Left lobe of liver (tissue), 2 donors: ENCODE measurements around the gene CLOCK. TPM values are rescaled to one million over a fixed set of nuclear protein-coding genes. Genes with fewer than 3 reads are reported as not detected.

Experiments
- ATAC-seq: fragments of 200-7000 bp; cut with Tn5 transposase; one replicate; pipeline ENCODE4 v1.9.1; 2020; ENCODE audit warnings: mild to moderate bottlenecking, moderate library complexity
- DNase-seq: peaks from one replicate; pipeline ENCODE4 v3.0.0-alpha.2; 2020; ENCODE audit warnings: low spot score
- total RNA-seq: library from RNA; stranded (reverse); gene quantifications from one replicate; pipeline ENCODE4 v1.2.1, GENCODE V29; 2021
- donor health status: DM: no; HTN: no; CAD: no; lungs with moderate emphysema.
- donor health status: DM: no; HTN: yes; CAD: no.

Gene CLOCK
- total RNA-seq, 1 donor from 2014 or later, result 14.4 TPM

DNA sequence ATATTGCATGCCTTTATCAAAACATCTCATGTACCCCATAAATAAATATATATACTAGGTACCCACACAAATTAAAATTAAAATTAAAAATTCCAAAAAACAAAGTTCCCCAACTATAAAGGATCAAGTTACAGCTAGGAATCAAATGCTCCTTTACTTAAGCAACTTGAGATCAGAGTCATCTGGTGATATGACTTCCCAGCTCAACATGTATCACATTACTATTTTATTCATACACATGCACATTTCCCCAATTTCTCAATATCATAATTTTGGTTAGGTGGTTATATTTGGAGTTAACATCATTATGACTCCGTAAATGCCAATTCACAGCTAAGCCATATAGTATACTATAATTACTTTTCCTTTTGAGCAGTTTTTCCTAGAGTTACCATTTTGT, 60.9 kb downstream of the CLOCK start:
- ATAC-seq (no peak), DNase-seq (no peak)

DNA sequence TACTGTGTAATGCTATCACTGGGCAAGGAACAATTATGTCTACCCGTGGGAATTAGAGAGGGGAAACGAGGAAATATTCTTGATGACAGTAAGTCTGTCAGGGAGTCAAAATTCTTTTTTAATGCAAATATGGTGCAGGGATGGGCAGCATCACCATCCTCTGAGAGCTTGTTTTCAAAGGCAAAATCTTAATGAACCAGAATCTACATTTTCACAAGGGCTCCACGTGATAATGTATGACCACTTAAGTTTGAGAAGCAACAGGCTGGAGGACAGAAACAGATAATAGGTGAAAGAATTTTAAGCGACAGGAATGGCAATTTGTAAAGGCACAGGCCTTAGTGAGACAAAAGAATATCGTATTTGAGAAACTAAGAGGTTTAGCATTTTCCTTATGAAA, 63.4 kb downstream of the CLOCK start:
- no peak for DNase-seq
- no peak for ATAC-seq

DNA sequence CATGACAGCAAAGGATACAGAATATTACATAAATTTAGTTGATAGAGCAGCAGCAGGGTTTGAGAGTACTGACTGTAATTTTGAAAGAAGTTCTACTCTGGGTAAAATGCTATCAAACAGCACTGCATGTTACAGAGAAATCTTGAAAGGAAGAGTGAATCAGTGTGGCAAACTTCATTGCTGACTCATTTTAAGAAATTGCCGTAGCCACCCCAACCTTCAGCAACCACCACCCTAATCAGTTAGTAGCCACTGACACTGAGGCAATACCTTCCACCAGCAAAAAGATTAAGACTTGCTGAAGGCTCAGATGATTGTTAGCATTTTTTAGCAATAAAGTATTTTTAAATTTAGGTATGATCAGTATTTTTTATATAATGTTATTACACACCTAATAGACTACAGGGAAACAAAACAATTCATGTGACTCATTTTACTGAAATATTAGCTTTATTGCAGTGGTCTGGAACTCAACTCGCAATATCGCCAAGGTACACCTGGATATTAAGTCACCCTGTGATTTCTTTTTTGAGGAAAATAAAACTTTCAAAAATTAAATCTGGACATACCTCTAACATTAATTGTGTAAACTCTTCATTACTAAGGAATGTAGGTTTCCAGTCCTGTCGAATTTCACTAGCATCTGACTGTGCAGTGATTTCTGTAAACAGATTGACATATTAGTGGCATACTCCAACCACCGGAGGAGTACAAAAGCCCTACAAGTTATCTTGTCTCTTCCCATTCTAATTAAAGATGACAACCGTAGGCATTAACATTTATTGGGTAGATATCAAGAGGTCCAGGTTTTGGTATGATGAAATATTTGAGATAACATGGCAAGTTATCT, 71.1 kb downstream of the CLOCK start:
- no peak for ATAC-seq
- DNase-seq, result no peak

DNA sequence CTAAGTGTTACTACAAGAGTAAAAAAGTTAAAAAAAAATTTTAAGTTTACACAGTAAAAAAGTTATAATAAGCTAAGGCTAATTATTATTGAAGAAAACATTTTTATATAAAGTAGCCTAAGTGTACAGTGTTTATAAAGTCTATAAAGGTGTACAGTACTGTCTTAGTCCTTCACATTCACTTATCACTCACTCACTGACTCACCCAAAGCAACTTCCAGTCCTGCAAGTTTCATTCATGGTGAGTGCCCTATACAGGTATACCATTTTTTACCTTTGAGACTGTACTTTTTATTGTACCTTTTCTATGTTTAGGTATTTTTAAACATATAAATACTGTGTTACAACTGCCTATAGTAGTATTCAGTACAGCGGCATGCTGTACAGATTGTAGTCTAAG, 76.7 kb downstream of the CLOCK start:
- DNase-seq (no peak), ATAC-seq (no peak)

DNA sequence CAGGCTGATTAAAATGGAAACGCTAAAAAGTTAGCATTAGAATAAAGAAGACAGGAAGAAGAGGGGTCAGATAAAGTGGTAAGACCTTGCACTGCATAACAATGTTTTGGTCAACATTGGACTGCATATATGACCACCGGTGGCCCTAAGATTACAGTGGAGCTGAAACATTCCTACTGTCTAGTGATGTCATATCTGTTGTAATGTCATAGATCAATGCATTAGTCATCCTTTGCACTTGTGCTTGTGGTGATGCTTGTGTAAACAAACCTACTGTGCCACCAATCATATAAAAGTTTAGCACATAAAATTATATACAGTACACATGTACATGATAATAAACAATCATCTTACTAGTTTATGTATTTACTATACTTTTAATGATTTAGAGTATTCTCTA, 78.0 kb downstream of the CLOCK start:
- ATAC-seq (no peak), DNase-seq (no peak)

DNA sequence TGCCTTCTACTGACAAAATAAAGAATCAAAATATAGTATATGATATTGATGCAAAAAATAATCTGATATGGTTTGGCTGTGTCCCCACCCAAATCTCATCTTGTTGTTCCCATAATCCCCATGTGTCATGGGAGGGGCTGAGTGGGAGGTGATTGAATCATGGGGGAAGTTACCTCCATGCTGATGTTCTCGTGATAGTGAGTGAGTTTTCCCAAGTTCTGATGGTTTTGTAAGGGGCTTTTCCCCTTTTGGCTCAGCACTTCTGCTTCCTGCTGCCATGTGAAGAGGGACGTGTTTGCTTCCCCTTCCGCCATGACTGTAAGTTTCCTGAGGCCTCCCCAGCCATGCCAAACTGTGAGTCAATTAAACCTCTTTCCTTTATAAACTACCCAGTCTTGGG, 80.7 kb downstream of the CLOCK start:
- no peak for ATAC-seq
- no peak for DNase-seq

DNA sequence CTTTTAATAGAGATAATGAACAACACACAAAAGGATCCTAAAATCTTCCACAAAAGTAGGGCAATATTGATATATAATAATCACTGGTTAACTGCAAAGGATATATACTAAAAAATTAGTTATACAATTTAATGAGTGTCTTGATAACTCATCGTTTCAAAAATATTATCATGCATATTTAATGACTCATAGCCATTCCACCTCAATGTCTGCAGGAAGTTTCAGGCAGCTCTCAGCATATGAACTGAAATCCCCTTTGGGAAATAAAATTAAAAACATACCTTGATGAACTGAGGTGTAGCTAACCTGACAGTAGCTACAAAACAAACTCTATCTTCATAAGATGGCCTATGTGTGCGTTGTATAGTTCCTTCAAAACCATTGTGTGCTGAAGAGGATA, 88.1 kb downstream of the CLOCK start:
- ATAC-seq, result no peak
- no peak for DNase-seq

DNA sequence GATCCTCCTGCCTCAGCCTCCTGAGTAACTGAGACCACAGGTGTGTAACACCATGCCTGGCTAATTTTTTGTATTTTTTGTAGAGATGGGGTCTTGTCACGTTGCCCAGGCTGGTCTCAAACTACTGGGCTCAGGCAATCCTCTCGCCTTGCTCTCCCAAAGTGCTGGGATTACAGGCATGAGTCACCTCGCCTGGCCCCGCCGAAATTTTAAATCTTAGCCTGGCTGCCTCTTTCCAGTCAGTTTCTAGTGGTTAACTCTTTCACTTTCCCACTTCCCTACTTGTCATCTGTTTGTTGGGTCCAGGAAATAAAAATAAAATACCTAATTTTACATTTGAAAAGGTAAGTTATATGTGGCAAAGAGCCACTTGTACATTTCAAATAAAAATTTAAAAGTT, 88.5 kb downstream of the CLOCK start:
- no peak for ATAC-seq

DNA sequence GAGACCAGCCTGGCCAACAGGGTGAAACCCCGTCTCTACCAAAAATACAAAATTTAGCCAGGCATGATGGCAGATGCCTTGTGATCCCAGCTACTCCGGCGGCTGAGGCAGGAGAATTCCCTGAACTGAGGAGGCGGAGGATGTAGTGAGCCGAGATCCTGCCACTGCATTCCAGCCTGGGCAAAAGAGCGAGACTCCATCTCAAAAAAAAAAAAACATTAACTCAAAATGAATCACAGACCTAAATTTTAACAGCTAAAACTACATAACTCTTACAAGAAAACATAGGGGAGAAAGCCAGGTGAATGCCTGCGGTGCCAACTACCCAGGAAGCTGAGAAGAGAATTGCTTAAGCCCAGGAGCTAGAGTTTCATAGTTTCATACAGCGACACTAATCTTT, 96.1 kb downstream of the CLOCK start:
- DNase-seq, result no peak
- ATAC-seq, result no peak

More for the DNA sequence above, 88.5 kb downstream of the CLOCK start:
- DNase-seq, result no peak

DNA sequence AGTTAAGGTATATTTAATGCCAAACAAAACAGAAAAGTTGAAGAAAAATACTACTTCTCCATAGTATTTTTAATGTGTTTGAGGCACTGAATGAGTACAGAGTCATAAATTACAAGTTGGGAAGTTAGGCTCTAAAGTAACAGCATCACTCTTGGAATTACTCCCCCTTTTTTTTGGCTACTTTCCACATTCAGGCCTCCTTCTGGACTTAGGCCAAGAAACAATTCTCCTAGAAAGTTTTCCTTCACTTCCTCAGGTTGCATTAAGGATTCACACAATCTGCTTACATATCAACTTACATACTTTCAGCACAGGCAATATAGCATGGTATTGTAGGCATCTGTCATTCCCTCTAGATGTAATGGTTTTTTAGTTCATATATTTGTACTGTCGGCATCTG, 98.9 kb downstream of the CLOCK start:
- DNase-seq (no peak), ATAC-seq (no peak)

DNA sequence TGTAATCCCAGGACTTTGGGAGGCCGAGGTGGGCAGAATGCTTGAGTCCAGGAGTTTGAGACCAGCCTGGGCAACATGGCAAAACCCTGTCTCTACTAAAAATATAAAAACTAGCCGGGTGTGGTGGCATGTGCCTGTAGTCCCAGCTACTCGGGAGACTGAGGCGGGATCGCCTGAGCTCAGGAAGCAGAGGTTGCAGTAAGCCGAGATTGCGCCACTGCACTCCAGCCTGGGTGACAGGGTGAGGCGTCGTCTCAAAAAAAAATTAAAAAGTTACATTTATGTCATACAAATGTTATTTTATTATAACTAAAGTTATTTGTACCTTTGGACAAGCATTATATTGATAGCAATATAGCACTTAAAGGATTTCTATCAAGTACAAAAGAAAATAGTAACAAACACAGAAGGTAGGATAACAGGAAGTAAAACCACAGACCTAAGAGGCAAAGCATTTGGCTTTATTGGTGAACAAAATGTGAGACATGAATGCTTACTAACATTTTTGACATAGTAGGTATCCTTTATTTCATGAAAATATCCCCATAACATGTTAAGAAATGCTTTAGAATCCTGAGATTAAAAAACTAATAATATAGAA, 99.5 kb downstream of the CLOCK start:
- DNase-seq (no peak), ATAC-seq (no peak)

DNA sequence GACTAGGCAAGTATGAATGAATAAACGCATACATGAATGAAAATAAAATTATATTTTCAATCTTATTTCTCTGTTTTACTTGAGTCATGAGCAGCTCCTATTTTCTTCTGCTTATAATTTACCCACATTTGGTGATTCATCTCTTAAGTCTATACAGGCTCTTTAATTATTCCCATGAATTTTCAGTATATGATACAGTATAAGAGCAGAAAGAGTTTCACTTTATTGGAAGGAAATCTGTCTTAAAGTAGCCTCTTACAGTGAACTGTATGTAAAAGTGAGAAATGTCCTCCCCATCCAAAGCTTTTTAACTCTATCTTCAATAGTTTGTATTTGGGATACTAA, 100.2 kb downstream of the CLOCK start:
- ATAC-seq, result no peak
- no peak for DNase-seq

DNA sequence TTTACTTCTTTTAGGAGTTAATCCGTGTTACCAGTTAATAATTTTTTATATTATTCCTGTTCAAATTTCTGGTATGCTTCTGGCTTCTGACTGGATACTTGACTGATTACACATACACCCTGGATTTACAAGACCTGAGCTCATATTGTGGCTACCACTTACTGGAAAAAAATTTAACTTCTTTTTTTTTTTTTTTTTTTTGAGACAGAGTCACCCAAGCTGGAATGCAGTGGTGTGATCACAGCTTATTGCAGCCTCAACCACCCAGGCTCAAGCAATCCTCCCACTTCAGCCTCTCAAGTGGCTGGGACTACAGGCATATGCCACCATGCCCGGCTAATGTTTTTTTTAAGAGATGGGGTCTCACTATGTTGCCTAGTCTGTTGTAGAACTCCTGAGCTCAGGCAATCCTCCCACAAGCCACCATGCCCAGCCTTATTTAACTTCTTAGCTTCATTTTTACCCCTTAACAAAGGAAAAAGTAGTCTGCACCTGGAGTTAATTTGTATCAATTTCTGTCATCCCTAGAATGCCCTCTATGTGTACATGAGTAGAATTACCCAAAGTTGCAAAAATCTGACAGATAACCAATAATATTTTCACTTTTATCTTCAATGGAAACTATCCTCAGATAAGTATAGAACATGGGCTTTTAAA, 100.7 kb downstream of the CLOCK start:
- ATAC-seq (no peak), DNase-seq (no peak)

DNA sequence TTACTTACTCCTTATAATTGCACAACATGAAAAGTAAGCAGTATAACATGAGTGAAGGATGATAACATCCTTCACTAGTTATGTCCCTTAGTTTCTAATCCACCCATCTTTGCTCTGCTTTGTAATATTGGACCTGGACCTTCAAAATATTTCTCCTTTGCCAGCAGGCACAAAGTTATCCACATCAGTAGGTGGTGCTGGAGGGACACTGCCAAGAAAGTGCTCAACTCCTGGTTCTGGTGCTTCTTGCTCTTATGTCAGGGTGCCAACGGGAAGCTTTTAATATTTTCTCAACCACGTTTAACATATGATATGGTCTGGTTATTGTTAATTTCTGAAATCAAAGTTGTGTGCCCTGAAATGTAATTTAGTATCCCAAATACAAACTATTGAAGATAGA, 101.9 kb downstream of the CLOCK start:
- DNase-seq (no peak), ATAC-seq (peak; percentile 68)

DNA sequence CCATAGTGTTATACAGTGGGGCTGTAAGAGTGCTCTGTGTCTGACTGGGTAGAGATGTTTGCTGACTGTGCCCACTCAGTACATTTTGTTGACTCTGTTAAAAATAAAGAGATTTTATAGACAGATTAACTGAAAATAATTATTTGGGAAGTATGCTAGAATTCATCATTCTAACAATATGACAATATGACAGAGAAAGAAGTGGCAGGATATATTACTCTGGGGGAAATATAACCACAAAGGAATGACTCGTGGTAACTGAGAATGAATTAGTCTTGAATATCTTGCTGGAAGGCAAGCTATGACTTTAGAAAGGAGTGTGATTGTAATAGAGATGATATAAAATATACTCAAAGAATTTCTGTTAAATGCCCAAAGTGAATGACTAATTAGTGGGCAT, 104.2 kb downstream of the CLOCK start:
- ATAC-seq, result no peak
- no peak for DNase-seq

DNA sequence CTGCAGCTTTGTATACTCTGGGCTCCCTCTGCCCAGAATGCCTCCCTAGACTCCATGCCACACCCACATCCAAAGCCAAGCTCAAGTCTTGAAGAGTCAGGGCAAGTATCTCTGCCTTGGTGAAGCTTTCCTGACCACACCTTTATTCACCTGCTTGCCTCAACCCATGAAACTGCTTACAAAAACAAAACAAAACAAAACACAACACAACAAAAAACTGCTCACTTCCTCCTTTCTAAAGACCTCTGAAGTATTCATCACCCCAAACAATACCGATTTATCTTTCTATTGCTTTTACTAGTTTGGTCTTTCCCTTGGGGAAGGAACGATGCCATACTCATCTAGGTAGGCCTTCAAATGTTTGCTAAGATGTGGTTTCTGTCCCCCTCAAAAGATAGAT, 105.9 kb downstream of the CLOCK start:
- ATAC-seq (no peak), DNase-seq (no peak)

DNA sequence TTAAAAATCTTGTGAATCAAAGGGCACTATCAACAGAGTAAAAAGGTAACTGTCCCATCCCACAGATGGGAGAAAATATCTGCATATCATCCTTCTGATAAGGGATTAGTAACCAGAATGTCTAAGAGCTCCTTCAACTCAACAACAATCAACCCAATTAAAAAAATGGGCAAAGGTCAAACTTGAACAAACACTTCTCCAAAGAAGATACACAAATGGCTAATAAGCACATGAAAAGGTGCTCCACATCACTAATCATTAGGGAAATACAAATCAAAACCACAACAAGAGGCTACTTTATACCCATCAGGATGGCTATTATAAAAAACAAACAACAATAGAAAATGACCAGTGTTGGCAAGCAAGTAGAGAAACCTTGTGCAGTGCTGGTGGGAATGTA, 107.7 kb downstream of the CLOCK start:
- ATAC-seq (no peak), DNase-seq (no peak)

DNA sequence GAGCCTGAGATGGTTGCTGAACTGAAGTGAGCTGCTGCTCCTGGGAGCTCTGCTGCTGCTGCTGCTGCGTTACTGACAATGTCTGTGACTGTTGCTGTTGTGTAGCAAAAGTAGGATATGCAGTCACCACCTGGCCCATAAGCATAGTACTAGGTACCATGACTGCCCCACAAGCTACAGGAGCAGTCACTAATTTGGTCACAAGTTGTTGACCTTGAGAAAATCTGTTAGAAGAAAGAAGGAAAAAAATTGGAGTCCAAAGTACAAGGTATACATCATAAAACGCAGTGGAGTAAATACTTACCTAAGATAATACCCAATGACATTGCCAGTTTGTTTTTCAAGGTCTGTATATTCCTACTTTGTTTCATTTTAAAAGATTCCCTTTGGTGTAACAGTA, 108.4 kb downstream of the CLOCK start:
- ATAC-seq, result no peak
- no peak for DNase-seq

DNA sequence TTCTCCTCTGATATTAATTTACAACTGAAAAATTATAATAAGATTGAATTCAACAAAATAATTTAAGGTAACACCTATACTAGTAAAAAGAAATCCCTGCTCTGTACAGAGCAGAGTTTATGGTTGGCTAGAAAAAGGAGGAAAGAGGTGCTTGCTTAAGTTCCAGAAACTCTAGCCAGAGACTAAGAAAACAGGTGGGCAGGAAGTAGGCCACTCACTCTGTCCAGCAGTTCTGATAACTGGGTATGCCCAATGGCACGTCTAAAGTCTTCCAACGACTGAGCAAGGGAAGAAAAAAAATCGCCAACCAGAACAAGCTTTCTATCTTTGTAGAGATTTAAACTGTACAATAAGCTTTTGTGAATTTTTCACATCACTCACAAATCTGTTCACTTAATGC, 108.9 kb downstream of the CLOCK start:
- DNase-seq, result no peak
- no peak for ATAC-seq

DNA sequence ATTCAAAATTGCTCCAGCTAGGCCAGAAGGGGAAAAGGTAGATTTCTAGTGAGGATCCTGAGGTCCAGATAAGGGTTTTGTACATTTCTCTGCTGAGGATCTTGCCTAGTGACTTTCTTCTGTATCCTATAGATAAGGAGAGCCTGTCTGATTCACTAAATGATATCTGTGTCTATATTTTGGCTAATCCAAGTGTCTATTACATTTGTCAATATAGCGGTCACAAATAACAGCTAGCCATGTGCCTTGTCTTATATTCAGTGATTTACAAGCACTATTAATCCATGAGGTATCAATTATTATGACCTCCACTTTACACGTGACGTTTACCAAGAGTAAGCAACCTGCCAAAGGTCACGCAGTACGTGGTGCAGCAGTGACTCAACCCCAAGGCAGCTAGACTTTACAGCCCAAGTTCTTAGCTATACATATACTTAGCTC, 109.3 kb downstream of the CLOCK start:
- ATAC-seq (no peak), DNase-seq (no peak)

DNA sequence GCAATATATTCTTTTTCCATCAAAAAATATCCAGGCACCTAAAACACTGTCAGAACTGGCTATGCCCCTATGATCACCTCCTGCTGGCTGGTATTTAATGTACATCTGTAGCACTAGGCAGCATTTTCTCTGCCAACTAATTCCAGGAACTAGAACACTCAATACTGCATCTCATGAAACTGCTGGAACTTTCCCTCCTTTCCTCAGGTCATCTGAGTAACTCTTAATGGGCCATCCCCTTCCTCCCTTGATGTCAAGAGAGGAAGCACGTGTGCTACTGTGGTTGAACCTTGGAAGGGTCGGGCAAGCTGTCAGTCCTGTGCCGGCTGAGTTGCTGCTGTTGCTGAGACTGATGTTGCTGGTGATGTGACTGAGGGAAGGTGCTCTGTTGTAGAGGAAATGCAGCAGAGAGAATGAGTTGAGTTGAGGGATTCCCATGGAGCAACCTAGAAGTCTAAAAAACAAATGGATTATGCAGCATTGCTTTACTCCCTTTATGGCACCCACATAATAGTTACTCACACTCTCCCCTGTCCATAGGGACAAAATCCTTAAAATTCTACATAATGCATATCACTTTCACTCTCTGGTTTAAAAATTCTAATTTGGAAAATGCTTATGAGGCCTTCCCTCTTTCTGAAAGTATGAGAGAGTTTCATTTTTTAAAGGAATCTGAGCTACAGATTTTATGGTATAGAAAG, 111.4 kb downstream of the CLOCK start:
- no peak for DNase-seq
- peak; percentile 28 for ATAC-seq
